K562 (cell line): ENCODE measurements around the gene ZBTB46. TPM values are rescaled to one million over a fixed set of nuclear protein-coding genes. Genes with fewer than 3 reads are reported as not detected.

Source experiments
- ATAC-seq: fragments of 200-7000 bp; cut with Tn5 transposase; 3 replicates; pipeline ENCODE4 v1.9.1; 2020; ENCODE audit warnings: moderate library complexity
- BruUV-seq: library from RNA; stranded (reverse); fragments of 400-500 nt; replicated peaks from 2 replicates; lab custom pipeline; 2021; lab: Mats Ljungman, UMichigan
- CTCF ChIA-PET: fragments of 300-600 bp; formaldehyde crosslinking; extraction: SDS; loops from one replicate; lab custom pipeline; 2021; ENCODE audit warnings: low intra/inter-chr PET ratio; lab: Yijun Ruan, JAX
- POLR2A ChIA-PET: fragments of 300-600, 350-650 bp; sonication (Branson Sonifier 250); formaldehyde crosslinking; extraction: SDS; loops from one replicate; lab custom pipeline; 2021; ENCODE audit warnings: antibody characterized with exemption, inconsistent platforms; lab: Yijun Ruan, JAX
- DNase-seq, 4 experiments: peaks; one replicate each; pipeline versions ENCODE4 v3.0.0 to v3.0.0-alpha.2; 2011 to 2018; ENCODE audit warnings: low spot score in 3 of 4, mixed read lengths in 3 of 4; ENCODE audit errors: extremely low read depth in 1 of 4
- FAIRE-seq: peaks from 2 replicates; lab custom pipeline; 2011; peaks lifted over from hg19 to GRCh38; lab: Jason Lieb, UNC
- H2AFZ ChIP-seq: 2 replicates; pipeline ENCODE4 v1.6.0; 2011; ENCODE audit warnings: low read depth, low read length, control low read depth, inconsistent platforms
- H3K27ac ChIP-seq: fragments of 200-600 bp; 3 replicates; pipeline ENCODE4 v1.8.0; 2011; ENCODE audit warnings: low read depth, mild to moderate bottlenecking, control low read depth, inconsistent platforms, low read length, moderate library complexity, mixed read lengths; ENCODE audit errors: extremely low read depth
- H3K27me3 ChIP-seq, 2 experiments: fragments of 300-600 bp in 1 of 2; 2 replicates in 1 of 2; 3 replicates in 1 of 2; pipeline versions ENCODE4 v1.6.0 to v1.8.0; 2011; ENCODE audit warnings: inconsistent platforms in 2 of 2, low read length in 2 of 2, mild to moderate bottlenecking in 1 of 2, mixed read lengths in 1 of 2, moderate library complexity in 1 of 2; ENCODE audit not compliant: control insufficient read depth in 2 of 2, insufficient read depth in 2 of 2
- H3K36me3 ChIP-seq: fragments of 300-600 bp; 3 replicates; pipeline ENCODE4 v1.8.0; 2011; ENCODE audit warnings: mild to moderate bottlenecking, low read length, inconsistent platforms; ENCODE audit not compliant: control insufficient read depth, insufficient read depth
- H3K4me1 ChIP-seq, 2 experiments: fragments of 200-600 bp in 1 of 2; replicated peaks in 1 of 2; 2 replicates in 1 of 2; 3 replicates in 1 of 2; pipeline versions ENCODE4 v1.5.1 to v1.8.0; 2011; ENCODE audit warnings: inconsistent platforms in 2 of 2, low read length in 2 of 2, mild to moderate bottlenecking in 1 of 2, mixed read lengths in 1 of 2, moderate library complexity in 1 of 2; ENCODE audit not compliant: control insufficient read depth in 2 of 2, insufficient read depth in 2 of 2
- H3K4me2 ChIP-seq: 2 replicates; pipeline ENCODE4 v1.6.1; 2011; ENCODE audit warnings: low read length, control low read depth, inconsistent platforms, mixed read lengths; ENCODE audit not compliant: insufficient read depth
- H3K4me3 ChIP-seq: fragments of 200-600 bp; sonication (generic), shearing (Covaris generic); 2 replicates; pipeline ENCODE4 v1.5.1; 2016; ENCODE audit warnings: control low read depth, inconsistent platforms
- H3K79me2 ChIP-seq: fragments of 200-600 bp; 3 replicates; pipeline ENCODE4 v1.8.0; 2011; ENCODE audit warnings: low read length, inconsistent platforms; ENCODE audit not compliant: control insufficient read depth, insufficient read depth
- H3K9ac ChIP-seq, 2 experiments: 2 replicates each; pipeline versions ENCODE4 v1.6.0 to v1.6.1; 2011; ENCODE audit warnings: low read depth in 2 of 2, low read length in 2 of 2, control low read depth in 1 of 2, inconsistent platforms in 1 of 2, mild to moderate bottlenecking in 1 of 2, mixed read lengths in 1 of 2; ENCODE audit not compliant: insufficient read depth in 1 of 2
- H3K9me1 ChIP-seq: one replicate; pipeline ENCODE4 v1.6.0; 2011; ENCODE audit warnings: inconsistent platforms, mild to moderate bottlenecking, low read length, moderate library complexity; ENCODE audit not compliant: control insufficient read depth, insufficient read depth
- H3K9me3 ChIP-seq: replicated peaks from 2 replicates; pipeline ENCODE4 v1.5.1; 2011; ENCODE audit warnings: low read depth, low read length, inconsistent platforms; ENCODE audit not compliant: control insufficient read depth, insufficient read depth
- H4K20me1 ChIP-seq: replicated peaks from 2 replicates; pipeline ENCODE4 v1.6.1; 2011; ENCODE audit warnings: low read length, inconsistent platforms, mixed read lengths; ENCODE audit not compliant: control insufficient read depth, insufficient read depth
- WGBS: fragments of 100-300 bp; shearing (Covaris generic); methylation state at CpG from one replicate; pipeline ENCODE4 v1.1.6; 2016; ENCODE audit warnings: low coverage, mixed read lengths; ENCODE audit not compliant: insufficient coverage; ENCODE audit errors: missing lambda C conversion rate; 5-methylcytosine and 5-hydroxymethylcytosine counted together
- in situ Hi-C: fragments of 300-500 bp; cut with MboI; formaldehyde crosslinking; loops from 4 replicates; pipeline ENCODE4 v1.15.0; 2018; ENCODE audit warnings: inconsistent platforms, mixed read lengths
- intact Hi-C: fragments of 100-400 bp; cut with micrococcal nuclease; formaldehyde crosslinking; loops from 2 replicates; pipeline ENCODE4 v1.14.2; 2022
- polyA plus RNA-seq, 8 experiments: library from polyadenylated mRNA; depleted of rRNA in 4 of 8; stranded (reverse) in 5 of 8; unstranded in 3 of 8; fragments of >200 nt; fragmentation: Nextera tagmentation in 2 of 8; fragmentation: Illumina TruSeq in 1 of 8; extraction: Ambion mirVana in 2 of 8; extraction: Trizol in 1 of 8; gene quantifications; 2 replicates each; pipeline versions ENCODE4 v1.2.1 to v1.2.3, GENCODE V29; 2011 to 2014; ENCODE audit warnings: inconsistent platforms in 1 of 8, missing spikeins in 1 of 8
- total RNA-seq, 7 experiments: library from RNA; depleted of rRNA in 6 of 7; stranded (reverse); fragments of >200 nt in 6 of 7; fragmentation: Illumina TruSeq in 2 of 7; extraction: Trizol in 2 of 7; gene quantifications; 2 replicates each; pipeline versions ENCODE4 v1.2.1 to v1.2.3, GENCODE V29; 2011 to 2021; ENCODE audit warnings: low replicate concordance in 1 of 7
- TF ChIP-seq, protein P1 (sequence below): fragments of 250-450 bp; sonication (Bioruptor Pico); IDR thresholded peaks from 2 replicates; pipeline ENCODE4 v1.5.0; 2020; ENCODE audit warnings: mild to moderate bottlenecking
- TF ChIP-seq, protein P2 (sequence below): IDR thresholded peaks from 2 replicates; pipeline ENCODE4 v1.6.1; 2011; ENCODE audit not compliant: insufficient read length; ENCODE audit errors: extremely low read depth
- TF ChIP-seq, protein P3 (sequence below): sonication (generic); formaldehyde crosslinking; IDR thresholded peaks from 2 replicates; pipeline ENCODE4 v1.9.0; 2022; ENCODE audit warnings: mild to moderate bottlenecking, missing genetic modification reagents
- TF ChIP-seq, protein P4 (sequence below), 2 experiments: fragments of 450-650 bp; IDR thresholded peaks; 2 replicates each; pipeline ENCODE4 v1.6.1; 2016; ENCODE audit warnings: mild to moderate bottlenecking in 2 of 2, borderline replicate concordance in 1 of 2, low read depth in 1 of 2, moderate library complexity in 1 of 2

ZBTB46 gene
- total and polyA plus RNA-seq, 9 of the 15 experiments (the other 6 are each of a cell fraction or from before 2014, with no cell fraction given): 0.29 to 4.1 (median 1.1) TPM

DNA sequence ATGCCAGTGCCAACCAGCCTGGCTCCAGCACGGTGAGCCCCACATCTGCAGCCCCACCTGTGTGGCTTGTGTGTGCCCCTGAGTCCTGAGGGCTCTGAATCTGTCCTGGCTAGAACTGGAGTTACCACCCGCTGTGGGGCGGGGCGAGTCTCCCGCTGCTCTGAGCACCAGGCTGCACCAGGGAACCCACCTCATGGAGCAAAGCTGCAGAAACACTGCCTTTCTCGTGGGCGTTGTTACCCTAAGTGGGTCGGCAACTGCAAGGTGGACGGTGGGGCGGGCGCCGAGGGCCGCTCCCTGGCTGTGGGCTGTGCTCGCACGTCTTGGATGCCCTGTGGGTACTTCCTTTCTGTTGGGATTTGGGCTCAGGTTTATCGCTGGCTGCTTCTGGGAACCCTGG lies 12.7 kb upstream of the ZBTB46 start:
- H2AFZ ChIP-seq: no peak overlapping the region
- H3K27me3 ChIP-seq: no peaks in the 10 kb centered on the region
- in situ Hi-C loops: no loop called here
- BruUV-seq: no TSS peak
- H3K9me1 ChIP-seq: peaks cover 2% of the 10 kb centered on the region
- H3K9ac ChIP-seq: no peak overlapping the region
- no peaks in the 10 kb centered on the region for H3K9me3 ChIP-seq
- no peaks in the 10 kb centered on the region for H4K20me1 ChIP-seq
- no peak for ATAC-seq
- peaks cover 24 to 59% of the 10 kb centered on the region in 2 experiments for H3K4me1 ChIP-seq
- no peak overlapping the region for H3K27ac ChIP-seq
- 16% methylated on average over 16 of the region's 16 CpGs for WGBS
- H3K4me2 ChIP-seq: no peak overlapping the region
- DNase-seq: no peak
- ChIA-PET CTCF (no interaction called here), POLR2A (no interaction called here)
- no peaks in the 10 kb centered on the region for H3K36me3 ChIP-seq
- H3K4me3 ChIP-seq: no peak overlapping the region
- intact Hi-C loops: no loop called here
- TF ChIP-seq, protein P1, sequence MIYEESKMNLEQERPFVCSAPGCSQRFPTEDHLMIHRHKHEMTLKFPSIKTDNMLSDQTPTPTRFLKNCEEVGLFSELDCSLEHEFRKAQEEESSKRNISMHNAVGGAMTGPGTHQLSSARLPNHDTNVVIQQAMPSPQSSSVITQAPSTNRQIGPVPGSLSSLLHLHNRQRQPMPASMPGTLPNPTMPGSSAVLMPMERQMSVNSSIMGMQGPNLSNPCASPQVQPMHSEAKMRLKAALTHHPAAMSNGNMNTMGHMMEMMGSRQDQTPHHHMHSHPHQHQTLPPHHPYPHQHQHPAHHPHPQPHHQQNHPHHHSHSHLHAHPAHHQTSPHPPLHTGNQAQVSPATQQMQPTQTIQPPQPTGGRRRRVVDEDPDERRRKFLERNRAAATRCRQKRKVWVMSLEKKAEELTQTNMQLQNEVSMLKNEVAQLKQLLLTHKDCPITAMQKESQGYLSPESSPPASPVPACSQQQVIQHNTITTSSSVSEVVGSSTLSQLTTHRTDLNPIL (CRISPR knock-in tag): no peak
- TF ChIP-seq, protein P2, sequence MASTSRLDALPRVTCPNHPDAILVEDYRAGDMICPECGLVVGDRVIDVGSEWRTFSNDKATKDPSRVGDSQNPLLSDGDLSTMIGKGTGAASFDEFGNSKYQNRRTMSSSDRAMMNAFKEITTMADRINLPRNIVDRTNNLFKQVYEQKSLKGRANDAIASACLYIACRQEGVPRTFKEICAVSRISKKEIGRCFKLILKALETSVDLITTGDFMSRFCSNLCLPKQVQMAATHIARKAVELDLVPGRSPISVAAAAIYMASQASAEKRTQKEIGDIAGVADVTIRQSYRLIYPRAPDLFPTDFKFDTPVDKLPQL: no peak
- TF ChIP-seq, protein P3, sequence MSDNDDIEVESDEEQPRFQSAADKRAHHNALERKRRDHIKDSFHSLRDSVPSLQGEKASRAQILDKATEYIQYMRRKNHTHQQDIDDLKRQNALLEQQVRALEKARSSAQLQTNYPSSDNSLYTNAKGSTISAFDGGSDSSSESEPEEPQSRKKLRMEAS (CRISPR knock-in tag): no peak
- TF ChIP-seq, protein P4, sequence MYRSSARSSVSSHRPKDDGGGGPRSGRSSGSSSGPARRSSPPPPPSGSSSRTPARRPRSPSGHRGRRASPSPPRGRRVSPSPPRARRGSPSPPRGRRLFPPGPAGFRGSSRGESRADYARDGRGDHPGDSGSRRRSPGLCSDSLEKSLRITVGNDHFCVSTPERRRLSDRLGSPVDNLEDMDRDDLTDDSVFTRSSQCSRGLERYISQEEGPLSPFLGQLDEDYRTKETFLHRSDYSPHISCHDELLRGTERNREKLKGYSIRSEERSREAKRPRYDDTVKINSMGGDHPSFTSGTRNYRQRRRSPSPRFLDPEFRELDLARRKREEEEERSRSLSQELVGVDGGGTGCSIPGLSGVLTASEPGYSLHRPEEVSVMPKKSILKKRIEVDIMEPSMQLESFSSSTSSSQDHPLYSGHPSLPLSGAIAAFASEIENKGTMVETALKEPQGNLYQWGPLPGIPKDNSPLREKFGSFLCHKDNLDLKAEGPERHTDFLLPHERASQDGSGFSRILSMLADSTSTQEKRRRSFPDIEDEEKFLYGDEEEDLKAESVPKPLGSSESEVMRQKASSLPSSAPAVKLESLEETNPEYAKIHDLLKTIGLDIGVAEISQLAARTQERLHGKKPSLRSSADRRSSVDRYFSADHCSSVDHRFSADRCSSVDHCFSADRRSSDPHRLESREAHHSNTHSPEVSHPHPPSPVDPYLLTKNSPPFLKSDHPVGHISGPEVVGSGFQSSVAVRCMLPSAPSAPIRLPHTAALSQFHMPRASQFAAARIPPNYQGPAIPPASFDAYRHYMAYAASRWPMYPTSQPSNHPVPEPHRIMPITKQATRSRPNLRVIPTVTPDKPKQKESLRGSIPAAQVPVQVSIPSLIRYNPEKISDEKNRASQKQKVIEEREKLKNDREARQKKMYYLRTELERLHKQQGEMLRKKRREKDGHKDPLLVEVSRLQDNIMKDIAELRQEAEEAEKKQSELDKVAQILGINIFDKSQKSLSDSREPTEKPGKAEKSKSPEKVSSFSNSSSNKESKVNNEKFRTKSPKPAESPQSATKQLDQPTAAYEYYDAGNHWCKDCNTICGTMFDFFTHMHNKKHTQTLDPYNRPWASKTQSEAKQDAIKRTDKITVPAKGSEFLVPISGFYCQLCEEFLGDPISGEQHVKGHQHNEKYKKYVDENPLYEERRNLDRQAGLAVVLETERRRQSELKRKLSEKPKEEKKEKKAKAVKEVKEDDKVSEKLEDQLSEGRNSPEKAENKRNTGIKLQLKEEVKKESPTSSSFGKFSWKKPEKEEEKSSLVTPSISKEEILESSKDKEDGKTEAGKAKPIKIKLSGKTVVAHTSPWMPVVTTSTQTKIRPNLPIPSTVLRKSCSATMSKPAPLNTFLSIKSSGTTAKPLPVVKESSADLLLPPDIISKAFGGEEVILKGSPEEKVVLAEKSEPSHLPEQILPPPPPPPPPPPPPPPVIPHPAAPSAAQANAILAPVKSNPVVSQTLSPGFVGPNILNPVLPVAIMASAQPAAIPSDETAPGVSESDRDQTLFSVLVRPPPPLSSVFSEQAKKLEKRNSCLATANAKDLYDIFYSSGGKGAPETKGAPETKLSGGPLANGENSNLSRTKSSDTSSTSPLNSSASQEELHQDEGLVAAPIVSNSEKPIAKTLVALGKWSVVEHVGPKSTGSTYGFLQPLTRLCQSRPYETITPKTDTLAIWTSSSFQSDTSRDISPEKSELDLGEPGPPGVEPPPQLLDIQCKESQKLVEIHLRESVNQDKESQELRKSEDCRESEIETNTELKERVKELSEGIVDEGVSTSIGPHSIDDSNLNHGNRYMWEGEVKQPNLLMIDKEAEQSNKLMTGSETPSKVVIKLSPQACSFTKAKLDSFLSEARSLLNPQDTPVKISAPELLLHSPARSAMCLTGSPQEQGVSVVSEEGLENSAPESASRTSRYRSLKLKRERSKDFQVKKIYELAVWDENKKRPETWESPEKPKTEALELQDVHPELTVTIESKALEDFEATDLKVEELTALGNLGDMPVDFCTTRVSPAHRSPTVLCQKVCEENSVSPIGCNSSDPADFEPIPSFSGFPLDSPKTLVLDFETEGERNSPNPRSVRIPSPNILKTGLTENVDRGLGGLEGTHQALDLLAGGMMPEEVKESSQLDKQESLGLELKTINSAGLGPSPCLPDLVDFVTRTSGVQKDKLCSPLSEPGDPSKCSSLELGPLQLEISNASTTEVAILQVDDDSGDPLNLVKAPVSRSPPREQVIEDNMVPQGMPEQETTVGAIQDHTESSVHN (IDR thresholded peaks at IDR 0.05; ENCODE audit: borderline replicate concordance in 1 of 2, low read depth in 1 of 2): no peak
- no peaks in the 10 kb centered on the region; the same call in 2 of the 3 replicates for H3K79me2 ChIP-seq
- FAIRE-seq: no peak
